Dermis microvascular lymphatic vessel endothelial cell (primary cell): ENCODE results near the gene BCAM. TPM values are rescaled to one million over a fixed set of nuclear protein-coding genes. Genes with fewer than 3 reads are reported as not detected.
"Not testable (repeated sequence)": the region's sequence is repeated elsewhere in the genome, so short reads cannot be mapped to it uniquely, and the experiment has no call there.

Experiments
- DNase-seq, 2 donors: peaks; one replicate each; pipeline versions ENCODE4 v3.0.0 to v3.0.0-alpha.2; 2010; ENCODE audit warnings: low read depth in 2 of 2
- total RNA-seq: library from RNA; depleted of rRNA; stranded (reverse); fragments of >200 nt; gene quantifications from 2 replicates; pipeline ENCODE4 v1.2.1, GENCODE V29; 2014

The BCAM gene
- total RNA-seq, 1 donor from 2014 or later, result 14.9 TPM

- DNase-seq, result peak in 1 of 2 donors; percentile 81
Observed at GRCh38 chr19:44848036-44848811, 39.3 kb downstream of the BCAM start.

GRCh38 chr19:44848812-44849447, 40.0 kb downstream of the BCAM start:
- DNase-seq, result no peak

- peak in 1 of 2 donors; percentile 63 for DNase-seq
Observed at GRCh38 chr19:44850641-44851109, 41.8 kb downstream of the BCAM start.

GRCh38 chr19:44851427-44851826, 42.5 kb downstream of the BCAM start:
- DNase-seq, result peak in 1 of 2 donors; percentile 50

- DNase-seq, result no peak
Observed at GRCh38 chr19:44855606-44856005, 46.7 kb downstream of the BCAM start.

GRCh38 chr19:44856421-44857083, 47.6 kb downstream of the BCAM start:
- DNase-seq, result peak; percentile 67 to 88

GRCh38 chr19:44857837-44858236, 48.9 kb downstream of the BCAM start:
- DNase-seq, result no peak

GRCh38 chr19:44861576-44861975, 52.7 kb downstream of the BCAM start:
- DNase-seq, result not testable (repeated sequence)

- DNase-seq, result no peak
Observed at GRCh38 chr19:44863990-44864389, 55.1 kb downstream of the BCAM start.

- no peak for DNase-seq
Observed at GRCh38 chr19:44865196-44865767, 56.4 kb downstream of the BCAM start.

- no peak for DNase-seq
Observed at GRCh38 chr19:44866664-44867063, 57.8 kb downstream of the BCAM start.

GRCh38 chr19:44867578-44867977, 58.7 kb downstream of the BCAM start:
- DNase-seq, result no peak

GRCh38 chr19:44869733-44870470, 61.0 kb downstream of the BCAM start:
- DNase-seq, result peak in 1 of 2 donors; percentile 77

Other genes with a start within 250 kb of the BCAM start
- gene IGSF23, start 195.5 kb upstream of the BCAM start, total RNA-seq, result 0.13 TPM in 2 replicates
- 53.8 and 84.7 TPM in 2 replicates for gene PVR, start 165.2 kb upstream of the BCAM start, total RNA-seq
- 0.51 and 1.1 TPM in 2 replicates for gene CEACAM19, start 137.6 kb upstream of the BCAM start, total RNA-seq
- gene CEACAM16, start 110.0 kb upstream of the BCAM start, total RNA-seq, result not detected in 2 replicates
- gene BCL3, start 60.4 kb upstream of the BCAM start, total RNA-seq, result 1.4 and 3.8 TPM in 2 replicates
- gene CBLC, start 31.2 kb upstream of the BCAM start, total RNA-seq, result 0.13 TPM in 1 of 2 replicates, not detected in the other
- 75.6 and 127 TPM in 2 replicates for gene NECTIN2, start 37.2 kb downstream of the BCAM start, total RNA-seq
- 41.0 and 48.9 TPM in 2 replicates for gene TOMM40, start 82.2 kb downstream of the BCAM start, total RNA-seq
- 0.64 and 3.5 TPM in 2 replicates for gene APOE, start 96.7 kb downstream of the BCAM start, total RNA-seq
- 0.63 and 1.8 TPM in 2 replicates for gene APOC1, start 105.5 kb downstream of the BCAM start, total RNA-seq
- gene APOC4, start 133.1 kb downstream of the BCAM start, total RNA-seq, result not detected in 2 replicates
- gene APOC2, start 136.9 kb downstream of the BCAM start, total RNA-seq, result not detected in 2 replicates
- 23.2 and 52.6 TPM in 2 replicates for gene CLPTM1, start 146.3 kb downstream of the BCAM start, total RNA-seq
- 8.2 and 16.2 TPM in 2 replicates for gene RELB, start 192.4 kb downstream of the BCAM start, total RNA-seq
- gene CLASRP, start 229.9 kb downstream of the BCAM start, total RNA-seq, result 4.2 and 6.6 TPM in 2 replicates